ENCODE results near the gene IL22RA2.

GRCh38 chr6:137192821-137193220 is 19.4 kb upstream of the IL22RA2 start:
- TF ChIP-seq GATA2 (IDR thresholded peaks at IDR 0.05; ENCODE audit: low read depth, low read length), result no peak
- no peak for TF ChIP-seq GATA3 (IDR thresholded peaks at IDR 0.05; ENCODE audit: low read depth, low read length)

All from SH-SY5Y (cell line).